ENCODE results near the gene PEX16. TPM values are rescaled to one million over a fixed set of nuclear protein-coding genes. Genes with fewer than 3 reads are reported as not detected.

Gene PEX16
- total RNA-seq, 4 donors from 2014 or later = 28.5 to 41.2 (median 29.5) TPM

- peaks cover 0 to 3% of the 10 kb centered on the region in 2 donors for H3K36me3 ChIP-seq
- H3K4me1 ChIP-seq = no peaks in the 10 kb centered on the region
- WGBS, 2 donors = 85 to 87% methylated on average over 1 of the region's 1 CpG
- no peak overlapping the region for H3K27ac ChIP-seq
- intact Hi-C loops (cut with DNase I) = loop anchor here (10.0 kb wide), 2 partner anchors 45 to 165 kb away; partner anchors contain the start of gene PHF21A
- no peak for DNase-seq
- TF ChIP-seq CTCF (IDR thresholded peaks at IDR 0.05) = no peak
- TF ChIP-seq POLR2A (IDR thresholded peaks at IDR 0.05) = no peak
- no peak overlapping the region for H3K4me3 ChIP-seq (replicated peaks in 1 of 3)
- no peaks in the 10 kb centered on the region for H3K9me3 ChIP-seq
- no peaks in the 10 kb centered on the region for H3K27me3 ChIP-seq
Observed at GRCh38 chr11:45959851-45960250, 42.2 kb upstream of the PEX16 start.

GRCh38 chr11:45949992-45950407, 32.3 kb upstream of the PEX16 start:
- DNase-seq = no peak
- TF ChIP-seq CTCF (IDR thresholded peaks at IDR 0.05) (no peak), POLR2A (IDR thresholded peaks at IDR 0.05) (no peak)
- Histone ChIP-seq H3K27me3 (no peaks in the 10 kb centered on the region), H3K36me3 (peaks cover 27 to 29% of the 10 kb centered on the region in 2 donors), H3K4me3 (replicated peaks in 1 of 3) (no peak overlapping the region), H3K9me3 (no peaks in the 10 kb centered on the region), H3K4me1 (no peaks in the 10 kb centered on the region), H3K27ac (no peak overlapping the region)
- intact Hi-C loops (cut with DNase I) = loop anchor here (10.0 kb wide), 1 partner anchor 55 kb away; no protein-coding TSS in a partner anchor
- WGBS, 2 donors = 77 to 100% methylated on average over 1 of the region's 1 CpG

GRCh38 chr11:45948356-45948755, 30.7 kb upstream of the PEX16 start:
- H3K4me1 ChIP-seq = no peaks in the 10 kb centered on the region
- no peak overlapping the region for H3K4me3 ChIP-seq (replicated peaks in 1 of 3)
- intact Hi-C loops (cut with DNase I) = no loop called here
- 86 to 91% methylated on average over 3 of the region's 3 CpGs for WGBS, 2 donors
- TF ChIP-seq POLR2A (IDR thresholded peaks at IDR 0.05) = no peak
- TF ChIP-seq CTCF (IDR thresholded peaks at IDR 0.05) = no peak
- H3K9me3 ChIP-seq = no peaks in the 10 kb centered on the region
- H3K27me3 ChIP-seq = no peaks in the 10 kb centered on the region
- no peak overlapping the region for H3K27ac ChIP-seq
- peaks cover 33 to 35% of the 10 kb centered on the region in 2 donors for H3K36me3 ChIP-seq
- peak; percentile 32 to 44 for DNase-seq

- TF ChIP-seq CTCF (IDR thresholded peaks at IDR 0.05) (no peak), POLR2A (IDR thresholded peaks at IDR 0.05) (no peak)
- no peak for DNase-seq
- Histone ChIP-seq H3K9me3 (no peaks in the 10 kb centered on the region), H3K27ac (no peak overlapping the region), H3K27me3 (no peaks in the 10 kb centered on the region), H3K36me3 (peaks cover 32 to 35% of the 10 kb centered on the region in 2 donors), H3K4me1 (no peaks in the 10 kb centered on the region), H3K4me3 (replicated peaks in 1 of 3) (no peak overlapping the region)
- intact Hi-C loops (cut with DNase I) = no loop called here
- 92 to 96% methylated on average over 1 of the region's 1 CpG for WGBS, 2 donors
Observed at GRCh38 chr11:45947885-45948284, 30.2 kb upstream of the PEX16 start.

- Histone ChIP-seq H3K4me1 (no peaks in the 10 kb centered on the region), H3K27ac (no peak overlapping the region), H3K27me3 (no peaks in the 10 kb centered on the region), H3K9me3 (no peaks in the 10 kb centered on the region), H3K36me3 (peaks cover 26 to 35% of the 10 kb centered on the region in 2 donors), H3K4me3 (replicated peaks in 1 of 3) (no peak overlapping the region)
- 97 to 100% methylated on average over 3 of the region's 3 CpGs for WGBS, 2 donors
- intact Hi-C loops (cut with DNase I) = no loop called here
- TF ChIP-seq POLR2A (IDR thresholded peaks at IDR 0.05) (no peak), CTCF (IDR thresholded peaks at IDR 0.05) (no peak)
- DNase-seq = no peak
Observed at GRCh38 chr11:45945397-45945999, 27.8 kb upstream of the PEX16 start.
